Thoracic aorta (tissue), 2 donors: ENCODE measurements around the gene SH3RF1. TPM values are rescaled to one million over a fixed set of nuclear protein-coding genes. Genes with fewer than 3 reads are reported as not detected.

Source experiments
- ATAC-seq: fragments of 150-250 bp; one replicate; pipeline ENCODE4 v1.8.0; 2017; ENCODE audit warnings: low read depth; ENCODE audit not compliant: insufficient number of reproducible peaks, low FRiP score
- DNase-seq: peaks from one replicate; pipeline ENCODE4 v3.0.0-alpha.2; 2020; ENCODE audit warnings: low spot score
- H3K27ac ChIP-seq, 2 donors: fragments of 200-600 bp; sonication (generic); 1 replicate in 1 of 2; 2 replicates in 1 of 2; pipeline ENCODE4 v1.5.1; 2016; ENCODE audit warnings: mild to moderate bottlenecking in 2 of 2, moderate library complexity in 2 of 2
- H3K27me3 ChIP-seq: fragments of 200-600 bp; sonication (generic); replicated peaks from 2 replicates; pipeline ENCODE4 v1.6.0; 2016; ENCODE audit warnings: mild to moderate bottlenecking; ENCODE audit not compliant: insufficient read depth
- H3K36me3 ChIP-seq: fragments of 200-600 bp; sonication (generic); one replicate; pipeline ENCODE4 v1.5.1; 2016
- H3K4me1 ChIP-seq, 2 donors: fragments of 200-600 bp; sonication (generic); 1 replicate in 1 of 2; 2 replicates in 1 of 2; pipeline versions ENCODE4 v1.5.1 to v1.6.0; 2016; ENCODE audit warnings: low read depth in 2 of 2, mild to moderate bottlenecking in 1 of 2; ENCODE audit not compliant: control insufficient read depth in 1 of 2
- H3K4me3 ChIP-seq: fragments of 200-600 bp; sonication (generic); 2 replicates; pipeline ENCODE4 v1.5.1; 2016; ENCODE audit warnings: mild to moderate bottlenecking
- H3K9me3 ChIP-seq: fragments of 200-600 bp; sonication (generic); 2 replicates; pipeline ENCODE4 v1.5.1; 2016
- total RNA-seq, 2 donors: library from RNA; depleted of rRNA; stranded (reverse); fragments of >200 nt; gene quantifications; one replicate each; pipeline versions ENCODE4 v1.1.0 to v1.2.3, GENCODE V29; 2016
- TF ChIP-seq, protein P1 (sequence below): fragments of 200-600 bp; sonication (generic); IDR thresholded peaks from one replicate; pipeline ENCODE4 v1.5.1; 2019; ENCODE audit warnings: antibody characterized with exemption

SH3RF1 gene
- total RNA-seq, 2 donors from 2014 or later: 21.9 to 24.6 TPM

DNA sequence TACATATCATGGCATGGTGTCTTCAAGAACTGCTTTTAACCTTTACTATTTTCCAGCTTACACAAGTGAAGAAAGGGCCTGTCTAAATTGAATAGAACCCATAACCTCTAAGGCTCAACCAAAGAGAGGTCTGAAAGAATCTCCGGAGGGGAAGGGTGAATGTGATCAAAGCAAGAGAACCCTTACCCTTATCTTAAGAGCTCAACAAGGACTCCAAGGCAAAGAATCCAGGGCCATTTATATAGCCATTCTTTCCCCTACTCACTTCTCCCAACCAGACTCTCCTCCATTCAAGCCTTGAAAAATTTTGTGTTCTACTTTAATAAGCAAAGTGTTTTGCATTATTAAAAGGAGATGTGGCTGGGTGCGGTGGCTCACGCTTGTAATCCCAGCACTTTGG, 118.7 kb downstream of the SH3RF1 start:
- Histone ChIP-seq H3K27me3 (no peaks in the 10 kb centered on the region), H3K27ac (no peak overlapping the region), H3K36me3 (no peaks in the 10 kb centered on the region), H3K9me3 (no peaks in the 10 kb centered on the region), H3K4me3 (no peak overlapping the region), H3K4me1 (peaks cover 4 to 20% of the 10 kb centered on the region in 2 donors)
- no peak for ATAC-seq
- no peak for DNase-seq
- TF ChIP-seq, protein P1, sequence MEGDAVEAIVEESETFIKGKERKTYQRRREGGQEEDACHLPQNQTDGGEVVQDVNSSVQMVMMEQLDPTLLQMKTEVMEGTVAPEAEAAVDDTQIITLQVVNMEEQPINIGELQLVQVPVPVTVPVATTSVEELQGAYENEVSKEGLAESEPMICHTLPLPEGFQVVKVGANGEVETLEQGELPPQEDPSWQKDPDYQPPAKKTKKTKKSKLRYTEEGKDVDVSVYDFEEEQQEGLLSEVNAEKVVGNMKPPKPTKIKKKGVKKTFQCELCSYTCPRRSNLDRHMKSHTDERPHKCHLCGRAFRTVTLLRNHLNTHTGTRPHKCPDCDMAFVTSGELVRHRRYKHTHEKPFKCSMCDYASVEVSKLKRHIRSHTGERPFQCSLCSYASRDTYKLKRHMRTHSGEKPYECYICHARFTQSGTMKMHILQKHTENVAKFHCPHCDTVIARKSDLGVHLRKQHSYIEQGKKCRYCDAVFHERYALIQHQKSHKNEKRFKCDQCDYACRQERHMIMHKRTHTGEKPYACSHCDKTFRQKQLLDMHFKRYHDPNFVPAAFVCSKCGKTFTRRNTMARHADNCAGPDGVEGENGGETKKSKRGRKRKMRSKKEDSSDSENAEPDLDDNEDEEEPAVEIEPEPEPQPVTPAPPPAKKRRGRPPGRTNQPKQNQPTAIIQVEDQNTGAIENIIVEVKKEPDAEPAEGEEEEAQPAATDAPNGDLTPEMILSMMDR: no peak

DNA sequence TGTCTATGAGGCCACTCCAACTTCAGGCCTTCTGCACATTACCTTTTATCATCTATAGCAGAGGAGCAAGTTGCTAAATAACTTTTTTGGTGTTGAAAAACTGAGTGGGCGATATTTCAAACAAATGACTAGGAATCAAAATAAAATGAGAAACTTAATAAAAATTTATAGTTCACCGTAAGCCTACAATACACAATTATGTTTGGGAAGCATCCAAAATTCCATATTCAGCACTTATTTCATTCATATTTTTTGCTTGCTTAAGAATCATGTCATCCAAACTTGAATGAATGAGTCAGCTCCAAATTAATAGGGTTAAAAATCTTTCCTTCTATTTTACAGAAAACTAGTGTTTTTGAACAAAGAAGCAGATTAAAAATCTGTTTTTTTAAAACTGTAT, 119.1 kb downstream of the SH3RF1 start:
- Histone ChIP-seq H3K9me3 (no peaks in the 10 kb centered on the region), H3K27me3 (no peaks in the 10 kb centered on the region), H3K4me3 (no peak overlapping the region), H3K4me1 (peaks cover 4 to 20% of the 10 kb centered on the region in 2 donors), H3K27ac (no peak overlapping the region), H3K36me3 (no peaks in the 10 kb centered on the region)
- no peak for ATAC-seq
- TF ChIP-seq, protein P1: no peak
- no peak for DNase-seq

DNA sequence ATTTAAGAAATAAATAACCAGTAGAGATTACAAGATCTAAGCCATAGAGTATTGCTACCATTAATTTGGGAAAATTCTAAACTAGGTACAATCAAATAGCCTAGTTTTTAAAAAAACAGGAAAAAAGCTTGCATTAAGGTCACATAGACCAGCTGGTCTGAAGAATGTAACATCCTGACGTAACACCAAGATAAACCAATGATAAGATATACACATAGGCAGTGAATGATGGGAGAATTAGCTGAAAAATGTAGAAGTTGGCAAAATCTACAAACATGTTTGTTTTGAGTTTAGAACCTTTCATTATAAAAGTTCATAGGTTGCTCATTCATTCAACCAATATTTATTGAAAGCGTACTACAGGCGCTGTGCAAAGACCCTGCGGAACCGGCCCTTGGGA, 120.0 kb downstream of the SH3RF1 start:
- no peak for ATAC-seq

DNA sequence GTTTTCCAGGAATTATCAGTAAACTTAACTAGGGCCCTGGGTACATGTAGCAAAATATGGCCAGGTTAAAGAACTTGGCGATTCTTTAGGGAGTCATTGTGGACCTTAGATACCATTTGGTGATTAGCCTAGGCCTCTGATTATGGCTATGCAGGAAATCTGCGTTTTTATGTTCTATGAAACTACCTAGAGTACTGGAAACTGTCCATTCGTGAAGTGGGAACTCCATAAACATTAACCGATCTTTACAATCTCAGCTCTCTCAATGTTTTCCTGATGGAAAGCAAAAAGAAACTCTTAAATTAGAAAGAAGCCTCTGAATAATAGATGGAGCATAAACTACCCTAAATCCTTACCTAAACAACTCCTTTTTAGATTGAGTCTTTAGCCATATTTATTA, 121.9 kb downstream of the SH3RF1 start:
- Histone ChIP-seq H3K4me1 (peaks cover 4 to 14% of the 10 kb centered on the region in 2 donors), H3K36me3 (no peaks in the 10 kb centered on the region), H3K27ac (no peak overlapping the region), H3K27me3 (no peaks in the 10 kb centered on the region), H3K4me3 (no peak overlapping the region), H3K9me3 (no peaks in the 10 kb centered on the region)
- TF ChIP-seq, protein P1: no peak
- DNase-seq (no peak), ATAC-seq (no peak)

More for the DNA sequence above, 120.0 kb downstream of the SH3RF1 start:
- no peak overlapping the region for H3K27ac ChIP-seq
- TF ChIP-seq, protein P1: no peak
- H3K27me3 ChIP-seq: no peaks in the 10 kb centered on the region
- H3K9me3 ChIP-seq: no peaks in the 10 kb centered on the region
- no peak overlapping the region for H3K4me3 ChIP-seq
- H3K36me3 ChIP-seq: no peaks in the 10 kb centered on the region
- peaks cover 4 to 20% of the 10 kb centered on the region in 2 donors for H3K4me1 ChIP-seq
- no peak for DNase-seq

DNA sequence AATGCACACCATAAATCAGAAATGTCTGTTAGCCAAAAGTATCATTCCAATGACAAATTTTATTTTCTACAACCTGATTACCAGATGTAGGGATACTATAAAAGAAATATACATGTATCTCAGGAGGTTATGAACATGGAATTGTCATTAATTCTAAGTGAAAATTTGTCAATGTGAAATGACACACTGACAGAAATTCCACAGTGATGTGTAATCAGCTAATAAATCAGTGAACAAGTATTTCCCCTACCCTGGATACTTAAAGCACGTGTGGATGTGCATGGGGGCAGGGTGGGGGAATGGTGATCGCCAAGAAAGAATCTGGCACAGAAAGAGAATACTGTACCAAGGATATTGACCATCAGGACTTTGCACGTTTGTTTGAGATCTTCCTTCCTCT, 123.6 kb downstream of the SH3RF1 start:
- H3K9me3 ChIP-seq: no peaks in the 10 kb centered on the region
- DNase-seq (no peak), ATAC-seq (no peak)
- TF ChIP-seq, protein P1: no peak
- peaks cover 4 to 14% of the 10 kb centered on the region in 2 donors for H3K4me1 ChIP-seq
- no peak overlapping the region for H3K4me3 ChIP-seq
- no peaks in the 10 kb centered on the region for H3K27me3 ChIP-seq
- H3K27ac ChIP-seq: no peak overlapping the region
- no peaks in the 10 kb centered on the region for H3K36me3 ChIP-seq
